IMR-90 (cell line): ENCODE measurements around the gene GAREM1.

Experiments used
- BHLHE40 ChIP-seq: fragments of 150-350 bp; IDR thresholded peaks from 2 replicates; pipeline ENCODE4 v1.6.1; 2016; ENCODE audit warnings: mild to moderate bottlenecking, low read depth, low read length
- CHD1 ChIP-seq: IDR thresholded peaks from 2 replicates; pipeline ENCODE4 v1.6.1; 2012; ENCODE audit warnings: low read depth, low read length, improper control_type of control experiment
- CTCF ChIP-seq: conservative IDR thresholded peaks from 2 replicates; pipeline ENCODE4 v1.5.1; 2012; ENCODE audit warnings: mild to moderate bottlenecking, low read depth, low read length, improper control_type of control experiment
- FOS ChIP-seq: fragments of 150-350 bp; IDR thresholded peaks from 2 replicates; pipeline ENCODE4 v1.6.1; 2016; ENCODE audit warnings: low read depth, low read length
- MAZ ChIP-seq: IDR thresholded peaks from 2 replicates; pipeline ENCODE4 v1.6.1; 2012; ENCODE audit warnings: low read depth, mild to moderate bottlenecking, low read length, improper control_type of control experiment, moderate library complexity, borderline replicate concordance
- NFE2L2 ChIP-seq: fragments of 150-350 bp; IDR thresholded peaks from 2 replicates; pipeline ENCODE4 v1.6.1; 2016; ENCODE audit warnings: low read depth, mild to moderate bottlenecking, low read length
- POLR2A ChIP-seq: IDR thresholded peaks from 2 replicates; pipeline ENCODE4 v1.6.1; 2012; ENCODE audit warnings: mild to moderate bottlenecking, low read depth, low read length
- RAD21 ChIP-seq: IDR thresholded peaks from 2 replicates; pipeline ENCODE4 v1.6.1; 2012; ENCODE audit warnings: low read length, improper control_type of control experiment
- SMC3 ChIP-seq: fragments of 150-350 bp; IDR thresholded peaks from 2 replicates; pipeline ENCODE4 v1.6.1; 2016; ENCODE audit warnings: low read depth, mild to moderate bottlenecking, antibody characterized with exemption, low read length, moderate library complexity
- USF2 ChIP-seq: fragments of 150-350 bp; IDR thresholded peaks from 2 replicates; pipeline ENCODE4 v1.6.1; 2017; ENCODE audit warnings: mild to moderate bottlenecking, antibody characterized with exemption, low read length, low read depth

GRCh38 chr18:32459361-32460101, 11.2 kb downstream of the GAREM1 start:
- no peak for TF ChIP-seq CTCF
- no peak for TF ChIP-seq POLR2A
- no peak for TF ChIP-seq MAZ
- TF ChIP-seq FOS: no peak
- TF ChIP-seq USF2: no peak
- no peak for TF ChIP-seq NFE2L2
- TF ChIP-seq CHD1: no peak
- TF ChIP-seq BHLHE40: no peak
- TF ChIP-seq SMC3: no peak
- TF ChIP-seq RAD21: no peak
